GM23248 (cell line): ENCODE measurements around the gene ZFTA. TPM values are rescaled to one million over a fixed set of nuclear protein-coding genes. Genes with fewer than 3 reads are reported as not detected.

Source experiments
- DNase-seq: peaks from one replicate; pipeline ENCODE4 v3.0.0-alpha.2; 2015
- H2AFZ ChIP-seq: fragments of 200-600 bp; sonication (generic); 2 replicates; pipeline ENCODE4 v1.6.1; 2016; ENCODE audit warnings: antibody characterized with exemption
- H3F3A ChIP-seq: fragments of 200-600 bp; sonication (generic); 2 replicates; pipeline ENCODE4 v1.6.1; 2016; ENCODE audit warnings: mild to moderate bottlenecking, antibody characterized with exemption, mixed run types; ENCODE audit not compliant: insufficient read depth
- H3K27ac ChIP-seq: fragments of 200-600 bp; sonication (generic); 2 replicates; pipeline ENCODE4 v1.5.1; 2016; ENCODE audit warnings: mild to moderate bottlenecking
- H3K27me3 ChIP-seq: fragments of 200-600 bp; sonication (generic); replicated peaks from 2 replicates; pipeline ENCODE4 v1.6.1; 2016; ENCODE audit warnings: mild to moderate bottlenecking; ENCODE audit not compliant: insufficient read depth
- H3K36me3 ChIP-seq: fragments of 200-600 bp; sonication (generic); 2 replicates; pipeline ENCODE4 v1.6.1; 2016; ENCODE audit warnings: low read depth, mild to moderate bottlenecking
- H3K4me1 ChIP-seq: fragments of 200-600 bp; sonication (generic); 2 replicates; pipeline ENCODE4 v1.6.1; 2016; ENCODE audit warnings: mild to moderate bottlenecking; ENCODE audit not compliant: insufficient read depth
- H3K4me2 ChIP-seq: fragments of 200-600 bp; sonication (generic); one replicate; pipeline ENCODE4 v1.6.1; 2016; ENCODE audit warnings: mild to moderate bottlenecking; ENCODE audit not compliant: unreplicated experiment
- H3K4me3 ChIP-seq: fragments of 200-600 bp; sonication (generic); 2 replicates; pipeline ENCODE4 v1.5.1; 2016; ENCODE audit warnings: mild to moderate bottlenecking
- H3K79me2 ChIP-seq: fragments of 200-600 bp; sonication (generic); 2 replicates; pipeline ENCODE4 v1.6.1; 2016; ENCODE audit warnings: mild to moderate bottlenecking; ENCODE audit not compliant: insufficient read depth
- H3K9ac ChIP-seq: fragments of 200-600 bp; sonication (generic); 2 replicates; pipeline ENCODE4 v1.6.1; 2016; ENCODE audit warnings: mild to moderate bottlenecking
- H3K9me2 ChIP-seq: fragments of 200-600 bp; sonication (generic); 2 replicates; pipeline ENCODE4 v1.6.1; 2016; ENCODE audit warnings: mixed run types, mild to moderate bottlenecking, moderate library complexity; ENCODE audit not compliant: insufficient read depth
- H3K9me3 ChIP-seq: fragments of 200-600 bp; sonication (generic); one replicate; pipeline ENCODE4 v1.6.1; 2017; ENCODE audit warnings: low read depth
- H4K20me1 ChIP-seq: fragments of 200-600 bp; sonication (generic); 2 replicates; pipeline ENCODE4 v1.6.0; 2016; ENCODE audit not compliant: insufficient read depth
- EZH2 ChIP-seq: fragments of 200-600 bp; sonication (generic); IDR thresholded peaks from 2 replicates; pipeline ENCODE4 v1.6.1; 2018; ENCODE audit warnings: antibody characterized with exemption, mild to moderate bottlenecking; ENCODE audit not compliant: insufficient read depth, poor library complexity, severe bottlenecking
- EZH2phosphoT487 ChIP-seq: fragments of 200-600 bp; sonication (generic); IDR thresholded peaks from 2 replicates; pipeline ENCODE4 v1.6.1; 2018; ENCODE audit warnings: antibody characterized with exemption, moderate library complexity, mild to moderate bottlenecking, low read depth; ENCODE audit not compliant: insufficient read depth
- WGBS, 2 experiments: methylation state at CpG; one replicate each; pipeline ENCODE4 v1.1.6; 2015 to 2017; ENCODE audit warnings: low lambda C conversion rate in 2 of 2, low coverage in 1 of 2; ENCODE audit errors: missing lambda C conversion rate in 2 of 2; 5-methylcytosine and 5-hydroxymethylcytosine counted together
- in situ Hi-C: fragments of 300-500 bp; cut with MboI; formaldehyde crosslinking; loops from 2 replicates; pipeline ENCODE4 v1.15.0; 2020
- polyA plus RNA-seq: library from polyadenylated mRNA; unstranded; fragments of >200 nt; fragmentation: Nextera tagmentation; extraction: Ambion mirVana; gene quantifications from 2 replicates; pipeline ENCODE4 v1.2.1, GENCODE V29; 2016
- total RNA-seq: library from RNA; depleted of rRNA; stranded (reverse); fragments of >200 nt; shearing (Covaris generic); gene quantifications from 2 replicates; pipeline ENCODE4 v1.2.3, GENCODE V29; 2014

Gene ZFTA
- total and polyA plus RNA-seq, 2 experiments from 2014 or later = 0.96 to 23.0 TPM

DNA sequence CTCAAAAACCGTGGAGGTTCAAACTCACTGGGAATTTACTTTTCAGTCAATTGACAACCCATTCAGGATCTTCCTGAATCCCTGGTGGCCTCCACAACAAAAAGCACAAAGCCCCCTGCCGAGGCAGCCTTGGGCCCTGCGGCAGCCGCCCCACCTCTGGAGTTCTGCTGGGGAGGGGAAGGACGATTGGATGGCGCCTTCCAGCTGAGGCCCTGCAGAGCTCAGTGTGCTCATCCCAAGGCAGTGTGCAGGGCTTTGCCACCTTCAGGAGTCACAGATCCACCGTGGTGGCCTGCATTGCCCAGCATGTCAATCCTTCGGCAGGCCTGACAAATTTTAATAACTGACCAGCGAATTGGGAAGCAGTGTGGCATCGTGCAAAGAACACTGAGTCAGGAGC is 7.4 kb downstream of the ZFTA start:
- in situ Hi-C loops = no loop called here
- Histone ChIP-seq H3F3A (peaks cover 28% of the 10 kb centered on the region), H3K9me2 (no peaks in the 10 kb centered on the region), H4K20me1 (no peaks in the 10 kb centered on the region), H3K4me3 (no peak overlapping the region), H3K4me2 (no peak overlapping the region), H3K27me3 (no peaks in the 10 kb centered on the region), H2AFZ (no peak overlapping the region), H3K79me2 (peaks cover 10% of the 10 kb centered on the region), H3K9ac (no peak overlapping the region), H3K27ac (no peak overlapping the region), H3K9me3 (no peaks in the 10 kb centered on the region), H3K4me1 (no peaks in the 10 kb centered on the region), H3K36me3 (peaks cover 19% of the 10 kb centered on the region)
- DNase-seq = no peak
- TF ChIP-seq EZH2 = no peak
- no peak for TF ChIP-seq EZH2phosphoT487
- WGBS, 2 experiments = 77 to 80% methylated on average over 10 of the region's 10 CpGs

DNA sequence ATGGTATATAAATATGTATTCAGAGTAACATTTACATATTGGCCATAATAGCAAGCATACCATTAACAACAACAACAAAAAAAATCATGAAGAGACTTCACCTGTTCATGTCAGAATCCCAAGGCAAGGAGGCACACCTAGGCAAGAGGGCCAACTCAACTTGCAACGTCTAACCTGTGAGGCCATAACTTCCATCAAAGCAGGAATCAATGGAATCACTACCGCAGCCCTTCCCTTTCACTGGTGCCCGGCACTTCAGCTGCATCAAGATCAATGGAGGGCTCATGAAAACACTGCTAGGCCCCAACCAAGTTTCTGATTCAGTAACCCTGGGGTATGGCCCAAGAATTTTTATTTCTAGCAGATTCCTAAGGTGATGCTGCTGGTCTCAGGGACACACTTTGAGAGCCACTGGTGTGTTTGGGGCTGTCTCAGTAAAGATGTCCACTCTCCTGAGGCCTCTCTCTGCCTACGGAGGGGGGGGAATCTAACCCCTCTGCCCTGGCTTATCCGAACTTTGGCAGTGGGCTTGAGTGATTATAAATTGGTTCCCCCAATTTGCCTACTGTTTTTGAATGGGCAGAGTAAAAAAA is 8.0 kb downstream of the ZFTA start:
- Histone ChIP-seq H3K9ac (no peak overlapping the region), H3F3A (peaks cover 28% of the 10 kb centered on the region), H3K4me3 (no peak overlapping the region), H3K4me2 (no peak overlapping the region), H3K4me1 (no peaks in the 10 kb centered on the region), H2AFZ (no peak overlapping the region), H3K36me3 (peaks cover 19% of the 10 kb centered on the region), H3K27ac (no peak overlapping the region), H3K9me2 (no peaks in the 10 kb centered on the region), H3K79me2 (0 out of 2 replicates have a peak, but pooled peaks cover 4% of the 10 kb centered on the region), H3K27me3 (no peaks in the 10 kb centered on the region), H3K9me3 (no peaks in the 10 kb centered on the region), H4K20me1 (no peaks in the 10 kb centered on the region)
- no peak for TF ChIP-seq EZH2phosphoT487
- TF ChIP-seq EZH2 = no peak
- 83 to 90% methylated on average over 5 of the region's 5 CpGs for WGBS, 2 experiments
- no peak for DNase-seq
- in situ Hi-C loops = no loop called here

DNA sequence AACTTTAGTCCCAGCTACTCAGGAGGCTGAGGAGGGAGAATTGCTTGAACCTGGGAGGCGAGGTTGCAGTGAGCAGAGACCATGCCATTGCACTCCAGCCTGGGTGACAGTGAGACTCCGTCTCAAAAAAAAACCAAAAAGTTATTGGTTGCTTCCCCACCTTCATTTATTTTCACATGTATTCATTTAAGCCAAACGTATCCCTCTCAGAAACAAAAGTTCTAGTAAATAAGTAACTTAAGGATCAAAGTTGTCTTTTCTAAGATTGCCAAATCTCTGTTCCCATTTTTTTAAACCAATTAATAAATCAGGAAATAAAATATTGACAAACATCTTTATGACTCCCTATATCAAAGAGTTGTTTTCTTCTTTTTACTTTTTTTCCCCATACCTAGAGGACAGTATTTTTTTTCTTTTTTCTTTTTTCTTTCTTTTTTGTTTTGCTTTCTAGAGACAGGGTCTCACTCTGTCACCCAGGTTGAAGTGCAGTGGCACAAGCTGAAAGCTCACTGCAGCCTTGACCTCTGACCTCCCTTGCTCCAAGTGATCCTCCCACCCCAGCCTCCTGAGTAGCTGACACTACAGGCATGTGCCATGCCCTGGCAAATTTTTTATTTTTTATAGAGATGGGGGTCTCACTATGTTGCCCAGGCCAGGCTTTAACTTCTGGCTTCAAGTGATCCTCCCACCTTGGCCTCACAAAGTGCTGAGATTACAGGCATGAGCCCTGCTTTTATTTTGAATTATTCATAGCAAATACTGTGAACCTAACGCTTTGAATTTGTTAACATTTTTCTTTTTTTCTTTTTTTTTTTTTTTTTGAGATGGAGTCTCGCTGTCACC is 11.4 kb downstream of the ZFTA start:
- no peaks in the 10 kb centered on the region for H3K79me2 ChIP-seq
- H3K36me3 ChIP-seq = peaks cover 22% of the 10 kb centered on the region
- H3K4me3 ChIP-seq = no peak overlapping the region
- H4K20me1 ChIP-seq = no peaks in the 10 kb centered on the region
- peaks cover 28% of the 10 kb centered on the region for H3F3A ChIP-seq
- no peaks in the 10 kb centered on the region for H3K27me3 ChIP-seq
- no peak overlapping the region for H2AFZ ChIP-seq
- H3K9me2 ChIP-seq = no peaks in the 10 kb centered on the region
- in situ Hi-C loops = no loop called here
- no peaks in the 10 kb centered on the region for H3K9me3 ChIP-seq
- TF ChIP-seq EZH2phosphoT487 = no peak
- TF ChIP-seq EZH2 = no peak
- H3K4me2 ChIP-seq = no peak overlapping the region
- no peak overlapping the region for H3K27ac ChIP-seq
- no peak for DNase-seq
- no peak overlapping the region for H3K9ac ChIP-seq
- 81 to 85% methylated on average over 5 of the region's 5 CpGs for WGBS, 2 experiments
- no peaks in the 10 kb centered on the region for H3K4me1 ChIP-seq

DNA sequence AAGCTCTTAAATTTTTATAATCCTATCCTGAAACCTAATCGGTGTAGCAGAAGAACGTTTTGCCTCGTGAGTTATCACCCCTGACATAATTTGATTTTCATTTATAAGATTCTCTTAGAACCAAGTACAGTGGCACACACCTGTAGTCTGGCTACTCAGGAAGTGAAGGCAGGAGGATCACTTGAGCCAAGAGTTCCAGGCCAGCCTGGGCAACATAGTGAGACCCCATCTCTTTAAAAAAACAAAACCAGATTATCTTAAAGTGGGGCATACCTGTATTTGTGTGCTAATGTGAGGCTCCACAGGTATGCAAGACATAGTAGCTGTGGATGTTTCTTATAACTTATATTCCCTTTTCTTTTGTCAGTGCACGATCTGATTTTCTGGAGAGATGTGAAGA is 19.0 kb downstream of the ZFTA start:
- H3K36me3 ChIP-seq = peaks cover 11% of the 10 kb centered on the region
- H3K4me3 ChIP-seq = no peak overlapping the region
- H3K27ac ChIP-seq = no peak overlapping the region
- no peaks in the 10 kb centered on the region for H3K27me3 ChIP-seq
- H3K9ac ChIP-seq = no peak overlapping the region
- H3F3A ChIP-seq = no peaks in the 10 kb centered on the region
- TF ChIP-seq EZH2 = no peak
- no peak for TF ChIP-seq EZH2phosphoT487
- H3K79me2 ChIP-seq = peaks cover 52% of the 10 kb centered on the region
- H3K4me1 ChIP-seq = no peaks in the 10 kb centered on the region
- 90 to 94% methylated on average over 4 of the region's 4 CpGs for WGBS, 2 experiments
- H3K9me2 ChIP-seq = no peaks in the 10 kb centered on the region
- peaks cover 11% of the 10 kb centered on the region; the same call in 1 of the 2 replicates for H4K20me1 ChIP-seq
- no peaks in the 10 kb centered on the region for H3K9me3 ChIP-seq
- no peak overlapping the region for H3K4me2 ChIP-seq
- no peak for DNase-seq
- in situ Hi-C loops = loop anchor here (25.0 kb wide), 1 partner anchor 262 kb away; the partner anchor contains the start of gene PLAAT5
- H2AFZ ChIP-seq = no peak overlapping the region
